Stimulated activated CD8-positive, alpha-beta memory T cell treated with anti-CD3 and anti-CD28 coated beads, Interleukin-7, amount 100 ng/mL, for 1 hour (primary cell): ENCODE results near the gene PDE4A.
A peak's percentile ranks its signal among the peaks of the same experiment; 100 is the strongest.
"Not testable (repeated sequence)": the region's sequence is repeated elsewhere in the genome, so short reads cannot be mapped to it uniquely, and the experiment has no call there.

ENCODE experiments used
- DNase-seq, 2 donors: peaks; one replicate each; pipeline ENCODE4 v3.0.0-alpha.2; 2020; ENCODE audit warnings: low read depth in 2 of 2

The PDE4A gene

DNA sequence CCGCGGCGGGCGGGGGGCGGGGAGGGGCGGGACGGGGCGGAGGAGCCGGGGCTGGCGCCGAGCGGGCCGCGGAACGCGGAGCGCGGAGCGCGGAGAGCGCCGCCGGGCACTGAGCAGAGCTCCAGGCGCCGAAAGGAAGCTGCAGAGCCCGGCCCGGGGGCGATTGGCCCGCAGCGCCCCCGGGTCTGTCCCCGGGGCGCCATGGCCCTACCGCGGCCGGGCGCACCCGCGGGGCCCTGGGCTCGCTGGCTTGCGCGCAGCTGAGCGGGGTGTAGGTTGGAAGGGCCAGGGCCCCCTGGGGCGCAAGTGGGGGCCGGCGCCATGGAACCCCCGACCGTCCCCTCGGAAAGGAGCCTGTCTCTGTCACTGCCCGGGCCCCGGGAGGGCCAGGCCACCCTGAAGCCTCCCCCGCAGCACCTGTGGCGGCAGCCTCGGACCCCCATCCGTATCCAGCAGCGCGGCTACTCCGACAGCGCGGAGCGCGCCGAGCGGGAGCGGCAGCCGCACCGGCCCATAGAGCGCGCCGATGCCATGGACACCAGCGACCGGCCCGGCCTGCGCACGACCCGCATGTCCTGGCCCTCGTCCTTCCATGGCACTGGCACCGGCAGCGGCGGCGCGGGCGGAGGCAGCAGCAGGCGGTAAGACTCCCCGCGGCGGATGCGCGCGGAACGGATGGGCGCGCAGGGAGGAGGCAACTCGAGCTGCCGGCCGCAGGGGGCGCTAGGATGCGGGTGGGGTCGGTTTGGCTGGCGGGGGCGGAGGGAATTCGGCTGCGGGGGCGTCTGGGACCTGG, at the start of gene PDE4A:
Gene PDE4A (plus strand): TSS at position 95 of the 796 bp plus-strand sequence. CDS start 227 bp downstream, at position 322.
- DNase-seq = no peak

GRCh38 chr19:10372690-10373089, 47.6 kb upstream of the PDE4A start:
- DNase-seq = no peak

DNA sequence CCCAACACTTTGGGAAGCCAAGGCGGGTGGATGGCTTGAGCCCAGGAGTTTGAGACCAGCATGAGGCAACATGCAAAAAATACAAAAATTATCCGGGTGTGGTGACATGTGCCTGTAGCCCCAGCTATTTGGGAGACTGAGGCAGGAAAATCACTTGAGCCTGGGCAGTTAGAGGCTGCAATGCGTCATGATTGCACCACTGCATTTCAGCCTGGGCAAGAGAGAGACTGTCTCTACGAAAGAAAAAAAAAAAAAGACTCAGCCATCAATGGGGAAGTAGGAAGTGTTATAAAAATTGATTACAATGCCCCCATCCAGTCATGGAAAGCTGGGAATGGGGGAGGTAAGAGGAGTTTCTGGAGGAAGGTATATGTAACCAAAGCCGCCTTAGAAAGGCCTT, 45.4 kb upstream of the PDE4A start:
- no peak for DNase-seq

DNA sequence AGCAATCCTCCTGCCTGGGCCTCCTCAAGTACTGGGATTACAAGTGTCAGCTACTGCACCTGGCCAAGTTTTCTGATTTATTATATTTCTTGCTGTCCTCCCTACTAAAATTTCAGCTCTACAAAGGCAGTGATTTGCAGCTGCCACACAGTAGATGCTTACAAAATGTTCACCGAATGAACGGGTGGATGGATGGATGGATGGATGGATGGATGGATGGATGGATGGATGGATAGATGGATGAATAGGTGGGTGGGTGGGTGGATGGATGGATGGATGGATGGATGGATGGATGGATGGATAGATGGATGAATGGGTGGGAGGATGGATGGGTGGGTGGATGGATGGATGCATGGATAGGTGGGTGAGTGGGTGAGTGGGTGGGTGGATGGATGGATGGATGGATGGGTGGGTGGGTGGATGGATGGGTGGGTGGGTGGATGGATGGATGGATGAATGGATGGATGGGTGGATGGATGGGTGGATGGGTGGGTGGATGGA, 43.1 kb upstream of the PDE4A start:
- DNase-seq = not testable (repeated sequence)

DNA sequence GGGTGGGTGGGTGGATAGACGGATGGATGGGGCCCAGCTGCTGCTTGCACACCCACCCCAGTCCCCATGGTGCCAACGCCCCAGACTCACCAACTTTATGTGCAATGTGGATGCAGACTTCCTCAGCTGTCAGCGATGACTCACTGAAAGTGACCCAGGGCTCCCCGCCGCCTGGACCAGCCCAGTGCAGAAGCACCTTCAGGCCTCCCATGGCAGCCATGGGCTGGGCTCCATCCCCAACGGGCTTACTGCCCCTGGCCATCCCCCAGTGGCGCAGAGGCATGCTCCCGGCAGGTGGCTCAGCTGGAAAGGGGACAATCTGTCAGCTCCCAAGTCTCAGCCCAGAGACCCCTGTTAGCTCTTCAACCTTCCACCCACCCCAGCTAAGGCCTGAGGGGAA, 42.2 kb upstream of the PDE4A start:
- DNase-seq = no peak

GRCh38 chr19:10379880-10380312, 40.4 kb upstream of the PDE4A start:
- DNase-seq = no peak

GRCh38 chr19:10380313-10381102, 39.8 kb upstream of the PDE4A start, which contains the start of gene TYK2:
Gene TYK2 (minus strand): TSS chr19:10380572. CDS start chr19:10378406, 2,166 bp downstream.
- peak; percentile 91 to 93 for DNase-seq

DNA sequence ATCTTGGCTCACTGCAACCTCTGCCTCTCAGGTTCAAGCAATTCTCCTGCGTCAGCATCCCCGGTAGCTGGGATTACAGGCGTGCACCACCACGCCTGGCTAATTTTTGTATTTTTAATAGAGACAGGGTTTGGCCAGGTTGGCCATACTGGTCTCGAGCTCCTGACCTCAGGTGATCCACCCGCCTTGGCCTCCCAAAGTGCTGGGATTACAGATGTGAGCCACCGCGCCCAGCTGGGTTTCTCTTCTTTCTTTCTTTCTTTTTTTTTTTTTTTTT, 37.2 kb upstream of the PDE4A start:
- not testable (repeated sequence) for DNase-seq

DNA sequence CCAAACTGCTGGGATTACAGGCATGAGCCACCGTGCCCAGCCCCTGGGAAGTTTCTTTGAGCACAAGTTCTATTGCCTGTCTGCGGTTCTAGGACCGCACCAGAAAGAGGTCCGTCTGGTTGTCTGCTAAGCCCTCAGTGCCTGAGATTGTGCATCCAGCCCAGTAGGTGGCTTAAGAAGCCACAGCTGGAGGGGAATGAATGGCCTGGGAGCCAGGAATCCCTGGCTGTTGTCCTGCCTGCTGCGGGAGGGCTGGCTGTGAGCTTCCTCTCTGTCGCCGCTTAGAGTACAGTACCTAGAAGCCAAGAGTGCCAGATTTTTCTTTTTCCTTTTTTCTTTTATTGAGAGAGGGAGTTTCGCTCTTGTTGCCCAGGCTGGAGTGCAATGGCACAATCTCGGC, 35.8 kb upstream of the PDE4A start:
- DNase-seq = no peak

DNA sequence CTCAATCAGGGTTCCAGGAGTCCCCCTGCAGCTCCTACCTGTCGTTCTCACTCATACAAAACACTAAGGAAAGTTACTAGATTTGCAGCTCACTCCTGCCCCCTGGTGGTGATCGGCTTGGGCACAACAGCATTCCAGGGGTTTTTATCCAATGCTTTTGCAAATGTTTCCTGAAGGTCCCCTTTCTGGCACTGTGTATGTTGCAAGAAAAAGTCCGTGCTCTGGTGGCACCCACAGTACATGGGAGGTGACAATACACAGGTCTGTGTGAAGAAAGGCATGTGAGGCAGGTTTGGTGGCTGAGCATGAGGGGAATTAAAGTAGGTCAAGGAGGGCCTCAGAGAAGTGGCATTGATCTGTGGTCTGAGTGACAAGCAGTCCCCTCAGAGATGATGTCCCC, 31.4 kb upstream of the PDE4A start:
- peak; percentile 63 to 88 for DNase-seq

- DNase-seq = no peak
These were observed 30.5 kb upstream of the PDE4A start for GRCh38 chr19:10389863-10390262.

- peak in 1 of 2 donors; percentile 45 for DNase-seq
These were observed 29.6 kb upstream of the PDE4A start for GRCh38 chr19:10390652-10391286.

DNA sequence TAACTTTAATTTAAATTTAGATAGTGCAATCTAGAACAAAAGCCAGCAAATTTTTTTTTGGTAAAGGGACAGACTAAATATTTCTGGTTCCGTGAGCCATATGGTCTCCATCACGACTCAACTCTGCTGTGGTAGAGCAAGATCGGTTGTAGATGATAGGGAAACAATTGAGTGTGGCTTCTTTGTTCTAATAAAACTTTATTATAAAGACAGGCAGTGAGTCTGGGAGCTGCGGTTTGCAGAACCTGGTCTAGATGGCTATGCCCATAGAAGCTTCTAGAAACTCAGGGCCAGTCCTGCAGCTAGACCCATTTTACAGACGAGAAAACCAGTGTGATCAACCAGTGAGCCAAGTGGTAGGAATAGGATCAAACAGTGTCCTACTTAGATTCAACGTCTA, 28.2 kb upstream of the PDE4A start:
- no peak for DNase-seq

- DNase-seq = no peak
These were observed 27.2 kb upstream of the PDE4A start for GRCh38 chr19:10393137-10393536.

DNA sequence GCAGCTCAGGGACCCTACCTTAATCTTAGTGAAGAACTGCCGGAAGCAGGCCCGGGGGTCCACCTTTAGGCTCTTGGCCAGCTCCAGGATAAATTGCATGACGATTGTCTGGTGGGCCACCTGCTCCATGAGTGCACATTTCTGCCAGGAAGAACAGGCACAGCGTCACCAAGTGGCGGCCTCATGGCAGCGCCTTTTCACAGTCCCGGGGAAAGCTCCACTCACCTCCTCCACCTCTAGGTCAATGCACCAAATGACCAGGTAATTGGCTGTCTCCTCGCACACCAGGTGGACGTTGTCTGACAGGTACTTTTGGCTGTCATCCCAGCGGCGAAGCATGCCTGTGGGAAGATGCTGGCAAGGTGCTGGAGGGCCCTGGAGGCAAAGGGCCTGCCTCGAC, 25.3 kb upstream of the PDE4A start:
- no peak for DNase-seq

DNA sequence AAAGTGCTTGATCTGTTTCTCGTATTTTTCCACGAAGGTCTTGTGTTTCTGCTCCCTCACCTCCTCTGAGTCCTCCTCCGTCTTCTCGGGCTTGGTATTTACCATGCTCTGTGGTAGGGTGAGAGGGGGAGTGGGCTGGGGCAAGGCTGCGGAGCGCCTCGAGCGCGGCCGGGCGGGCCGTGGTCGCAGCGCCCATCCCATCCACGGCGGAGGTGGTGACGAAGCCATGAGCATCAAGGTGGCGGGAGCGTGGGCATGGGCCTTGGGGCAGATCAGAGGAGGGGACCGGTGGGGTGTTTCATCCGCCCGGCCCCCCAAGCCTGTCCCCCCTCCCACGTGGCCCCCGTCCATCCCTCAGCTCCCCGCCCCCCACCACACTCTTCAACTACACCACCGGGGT, 24.9 kb upstream of the PDE4A start:
- DNase-seq = no peak

DNA sequence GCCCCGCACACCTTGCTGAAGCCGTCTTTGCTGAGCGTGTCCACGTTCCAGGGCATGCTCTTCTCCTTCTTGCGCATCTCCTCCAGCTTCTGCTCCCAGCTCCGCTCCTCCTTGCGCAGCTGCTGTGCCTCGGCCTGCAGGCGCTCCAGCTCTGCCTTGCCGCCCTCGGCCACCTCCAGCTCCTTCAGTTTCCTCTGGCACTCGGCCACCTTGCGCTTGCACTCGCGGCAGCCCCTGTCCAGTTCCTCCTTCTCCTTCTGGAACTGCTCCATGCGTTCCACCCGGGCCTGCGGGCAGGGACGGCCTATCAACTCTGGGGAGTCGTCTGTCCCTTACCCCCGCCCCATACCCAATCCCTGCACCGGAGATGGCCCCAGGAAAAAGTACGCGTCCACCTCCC, 24.4 kb upstream of the PDE4A start:
- no peak for DNase-seq

GRCh38 chr19:10398819-10399218, 21.5 kb upstream of the PDE4A start:
- no peak for DNase-seq

- DNase-seq = not testable (repeated sequence)
These were observed 21.0 kb upstream of the PDE4A start for GRCh38 chr19:10399340-10399739.

GRCh38 chr19:10399878-10400277, 20.5 kb upstream of the PDE4A start:
- DNase-seq = no peak

- no peak for DNase-seq
These were observed 17.8 kb upstream of the PDE4A start for GRCh38 chr19:10402441-10403038.
